Jurkat, Clone E6-1 (cell line): ENCODE results near the gene MAP2K3.

Experiments
- DNase-seq: peaks from one replicate; pipeline ENCODE4 v3.0.0-alpha.2; 2011; ENCODE audit warnings: low read depth, low spot score
- H3K4me3 ChIP-seq: 2 replicates; pipeline ENCODE4 v1.5.1; 2011; ENCODE audit warnings: mild to moderate bottlenecking, low read length, control low read depth, moderate library complexity

MAP2K3 gene

DNA sequence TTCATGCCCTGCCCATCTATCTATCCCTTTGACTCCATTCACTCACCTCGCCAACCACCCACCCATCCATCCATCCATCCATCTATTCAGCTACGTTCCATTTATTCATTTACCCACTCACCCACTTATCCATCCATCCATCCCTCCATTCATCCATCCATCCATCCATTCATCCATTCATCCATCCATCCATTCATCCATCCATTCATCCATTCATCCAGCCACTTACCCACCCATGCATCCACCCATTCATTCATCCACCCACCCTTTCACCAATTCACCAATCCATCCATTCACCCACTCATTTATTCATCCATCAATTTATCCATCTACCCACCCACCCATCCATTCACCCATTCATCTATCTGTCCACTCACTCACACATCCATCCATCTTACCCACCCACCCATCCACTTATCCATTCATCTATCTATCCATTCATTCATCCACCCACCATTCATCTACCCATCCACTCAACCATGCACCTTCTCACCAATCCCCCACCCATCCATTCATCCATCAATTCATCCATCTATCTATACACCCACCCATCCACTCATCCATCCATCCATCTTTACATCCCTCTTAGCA lies 72.1 kb downstream of the MAP2K3 start:
- H3K4me3 ChIP-seq: no peak overlapping the region
- no peak for DNase-seq

- no peak for DNase-seq
- H3K4me3 ChIP-seq: no peak overlapping the region
Measured at GRCh38 chr17:21357281-21357680, 72.8 kb downstream of the MAP2K3 start.

GRCh38 chr17:21357696-21358656 lies 73.5 kb downstream of the MAP2K3 start:
- H3K4me3 ChIP-seq: no peak overlapping the region
- DNase-seq: no peak

DNA sequence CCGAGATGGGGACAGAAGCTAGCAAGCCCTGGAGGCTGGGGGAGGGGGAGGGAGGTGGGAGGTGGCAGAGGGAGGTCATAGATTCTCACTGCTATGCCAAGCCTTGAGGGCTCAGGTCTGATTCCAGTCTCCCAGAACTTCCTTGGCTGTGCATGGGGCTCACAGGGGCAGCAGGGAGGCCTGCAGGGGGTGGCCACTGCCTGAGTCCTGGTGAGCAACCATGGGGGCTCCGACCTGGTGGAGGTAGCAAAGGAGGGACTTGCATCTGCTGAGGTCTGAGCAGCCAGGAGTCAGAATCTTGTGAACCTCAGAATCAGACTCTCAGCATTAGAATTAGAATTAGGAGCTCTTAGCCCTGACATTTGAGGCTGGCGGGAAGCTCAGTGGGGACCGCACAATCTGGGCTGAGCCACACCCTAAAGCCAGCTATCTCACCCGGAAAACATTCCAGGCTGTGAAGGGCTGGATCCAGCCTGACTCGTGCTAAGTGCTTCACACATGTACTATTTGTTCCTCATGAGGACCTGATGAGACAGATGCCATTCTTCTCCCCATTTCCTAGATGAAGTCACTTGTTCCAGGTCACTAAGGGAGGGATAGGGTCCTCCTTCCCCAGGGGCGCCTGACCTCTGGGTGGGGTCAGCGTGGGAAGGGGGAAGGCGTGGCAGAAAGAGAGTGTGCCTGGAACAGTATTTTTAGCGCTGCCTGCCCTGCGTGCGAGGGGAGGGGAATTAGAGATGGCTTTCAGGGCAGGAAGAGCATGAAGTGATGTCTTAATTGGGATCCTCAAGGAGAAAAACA lies 74.4 kb downstream of the MAP2K3 start:
- H3K4me3 ChIP-seq: no peak overlapping the region
- DNase-seq: no peak

GRCh38 chr17:21359483-21359840 lies 75.0 kb downstream of the MAP2K3 start:
- no peak overlapping the region for H3K4me3 ChIP-seq
- DNase-seq: no peak

DNA sequence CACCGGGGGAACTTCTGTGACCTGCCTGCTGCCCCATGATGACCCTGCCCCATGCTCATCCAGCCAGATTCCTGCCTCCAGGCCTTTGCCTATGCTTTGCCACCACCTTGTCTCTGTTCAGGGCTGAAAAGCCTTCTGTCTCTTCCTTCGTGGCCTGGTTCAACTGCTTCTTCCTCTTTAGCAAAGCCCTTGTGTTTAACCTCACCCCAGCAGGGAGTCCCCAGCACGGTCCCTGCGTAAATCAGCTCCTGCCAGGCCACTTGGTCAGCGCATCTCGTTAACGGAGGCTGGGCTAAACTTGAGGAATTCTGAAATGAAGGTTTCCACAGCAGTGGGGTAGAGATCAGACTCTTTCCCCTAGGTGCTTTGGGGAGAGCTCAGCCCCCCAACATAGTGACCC lies 75.5 kb downstream of the MAP2K3 start:
- H3K4me3 ChIP-seq: no peak overlapping the region
- DNase-seq: no peak

DNA sequence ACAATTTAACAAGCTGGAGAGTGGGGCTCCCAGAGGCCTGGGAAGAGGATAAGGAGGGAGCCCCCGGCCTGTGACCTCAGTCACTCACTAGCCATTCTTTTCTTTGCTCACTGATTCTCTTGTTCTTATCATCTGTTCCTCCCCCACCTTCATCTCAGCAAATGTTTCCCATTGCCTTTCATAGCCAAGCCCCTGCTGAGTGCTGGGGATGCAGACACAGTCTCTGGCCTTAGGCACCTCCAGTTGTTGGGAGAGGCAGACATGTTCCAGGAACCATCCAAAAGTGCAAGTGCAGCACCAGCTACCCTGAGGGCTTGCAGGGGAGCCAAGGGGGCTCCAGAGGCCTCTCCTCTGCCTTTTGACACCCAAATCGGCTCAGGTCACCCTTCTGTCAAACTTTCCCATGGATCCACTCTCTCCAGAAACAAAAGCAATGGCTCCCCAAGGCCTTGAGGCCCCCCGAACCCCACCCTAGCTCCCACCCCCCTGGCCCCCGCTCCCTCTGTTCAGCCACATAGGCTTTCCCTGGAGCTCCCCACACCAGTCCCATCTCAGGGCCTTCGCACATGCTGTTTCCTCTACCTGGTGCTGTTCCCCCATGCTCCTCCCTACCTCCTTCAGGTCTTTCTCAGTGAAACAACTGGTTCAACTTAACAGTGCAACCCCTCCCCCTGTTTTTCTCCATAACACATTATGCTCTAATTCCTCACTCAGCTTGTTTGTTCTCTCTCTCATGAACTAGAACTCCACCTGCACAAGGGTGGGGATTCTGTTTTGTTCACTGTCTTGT lies 76.7 kb downstream of the MAP2K3 start:
- no peak for DNase-seq

DNA sequence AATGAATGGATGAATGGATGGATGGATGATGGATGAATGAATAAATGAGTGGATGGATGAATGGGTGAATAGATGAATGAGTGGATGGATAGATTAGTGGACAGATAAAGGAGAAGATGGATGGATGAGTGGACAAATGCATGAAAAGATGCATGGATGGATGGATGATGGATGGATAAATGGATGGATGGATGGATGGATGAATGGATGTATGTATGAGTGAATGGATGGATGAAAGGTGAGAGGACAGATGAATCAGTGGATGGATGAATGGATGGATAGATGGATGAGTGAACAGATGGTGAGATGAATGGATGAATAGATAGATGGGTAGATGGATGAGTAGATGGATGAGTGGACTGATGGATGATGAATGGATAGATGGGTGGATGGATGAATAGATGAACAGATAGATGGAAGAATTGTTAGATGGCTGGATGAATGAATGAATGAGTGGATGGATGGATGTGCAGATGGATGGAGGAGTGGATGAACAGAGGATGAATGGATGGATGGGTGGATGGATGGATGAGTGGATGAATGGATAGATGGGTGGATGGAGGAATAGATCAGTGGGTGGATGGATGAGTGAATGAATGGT lies 77.9 kb downstream of the MAP2K3 start:
- H3K4me3 ChIP-seq: no peak overlapping the region
- no peak for DNase-seq

More for the DNA sequence above, 76.7 kb downstream of the MAP2K3 start:
- H3K4me3 ChIP-seq: no peak overlapping the region

DNA sequence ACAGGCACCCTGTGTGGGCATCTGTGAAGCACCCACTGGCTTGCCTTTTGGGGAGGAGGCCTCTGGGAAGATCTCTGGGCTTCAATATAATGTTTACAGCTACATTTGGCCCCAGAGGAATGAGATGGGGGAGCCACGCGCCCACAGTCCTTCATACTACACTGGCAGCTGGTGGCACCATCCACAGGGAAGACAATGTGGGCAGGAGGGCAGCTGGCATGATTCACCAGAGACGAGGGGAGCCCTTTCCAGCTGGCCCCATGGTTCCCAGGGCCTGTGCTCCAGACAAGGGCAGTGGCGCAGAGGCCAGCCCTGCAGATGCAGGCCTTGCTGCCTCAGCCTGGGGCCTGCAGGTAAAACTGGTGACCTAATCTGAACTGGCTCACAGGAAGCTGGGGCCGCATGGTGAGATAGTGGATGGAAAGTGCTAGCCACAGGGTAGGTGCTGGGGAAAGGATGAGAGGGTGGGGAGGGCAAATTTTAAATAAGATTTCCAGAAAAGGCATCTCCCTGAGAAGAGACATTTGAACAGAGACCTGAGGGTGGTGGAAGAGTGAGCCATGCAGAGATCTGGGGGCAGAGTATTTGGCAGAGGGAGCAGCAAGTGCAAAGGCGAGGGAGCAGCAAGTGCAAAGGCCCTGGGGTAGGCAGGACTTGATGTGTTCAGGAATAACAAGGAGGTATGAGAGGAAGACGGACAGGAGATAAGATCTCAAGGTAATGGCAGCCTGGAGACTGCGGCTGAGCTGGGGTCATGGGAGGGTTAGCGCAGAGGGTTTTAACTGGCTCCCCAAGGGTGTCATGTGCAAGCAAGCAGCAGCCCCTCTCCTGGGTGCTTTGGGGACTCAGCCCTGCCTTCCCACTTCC lies 79.5 kb downstream of the MAP2K3 start:
- no peak overlapping the region for H3K4me3 ChIP-seq
- DNase-seq: no peak
